ENCODE data around the gene PSMD10. TPM values are rescaled to one million over a fixed set of nuclear protein-coding genes. Genes with fewer than 3 reads are reported as not detected.

PSMD10 gene
- polyA plus RNA-seq, 1 donor (not counting 4 experiments of a cell fraction or from before 2014, with no cell fraction given), result 89.3 TPM

- Histone ChIP-seq H3K9me1 (ENCODE audit: control insufficient read depth, extremely low read depth, insufficient read depth, low read length) (no peaks in the 10 kb centered on the region), H3K27me3 (ENCODE audit: control insufficient read depth, extremely low read depth, insufficient read depth, low read length) (no peaks in the 10 kb centered on the region), H3K79me2 (ENCODE audit: control insufficient read depth, insufficient read depth, low read length) (no peaks in the 10 kb centered on the region), H3K4me3 (ENCODE audit: control insufficient read depth in 2 of 3, extremely low read depth in 1 of 3, insufficient read depth in 2 of 3, low read depth in 1 of 3, low read length in 3 of 3) (no peak overlapping the region), H4K20me1 (ENCODE audit: control insufficient read depth, extremely low read depth, insufficient read depth, low read length) (no peaks in the 10 kb centered on the region), H3K9me3 (ENCODE audit: control insufficient read depth, low read depth, low read length) (no peaks in the 10 kb centered on the region), H3K36me3 (ENCODE audit: control insufficient read depth in 2 of 2, extremely low read depth in 1 of 2, insufficient read depth in 2 of 2, low read length in 2 of 2) (no peaks in the 10 kb centered on the region), H3K4me2 (ENCODE audit: control insufficient read depth, extremely low read depth, insufficient read depth, low read depth, low read length) (no peak overlapping the region), H3K27ac (ENCODE audit: control insufficient read depth, insufficient read depth, low read length) (no peak overlapping the region), H3K4me1 (ENCODE audit: control insufficient read depth, extremely low read depth, insufficient read depth, low read length) (no peaks in the 10 kb centered on the region), H2AFZ (ENCODE audit: control insufficient read depth, low read length) (no peak overlapping the region), H3K9ac (ENCODE audit: control insufficient read depth, extremely low read depth, insufficient read depth, low read length) (no peak overlapping the region)
- dilution Hi-C loops (cut with MboI; ENCODE audit: extremely low pct_ligation_motif_present, low sequenced_read_pairs), result no loop called here
- no peak for TF ChIP-seq EZH2 (IDR thresholded peaks at IDR 0.05; ENCODE audit: low read length)
- TF ChIP-seq, protein P1, sequence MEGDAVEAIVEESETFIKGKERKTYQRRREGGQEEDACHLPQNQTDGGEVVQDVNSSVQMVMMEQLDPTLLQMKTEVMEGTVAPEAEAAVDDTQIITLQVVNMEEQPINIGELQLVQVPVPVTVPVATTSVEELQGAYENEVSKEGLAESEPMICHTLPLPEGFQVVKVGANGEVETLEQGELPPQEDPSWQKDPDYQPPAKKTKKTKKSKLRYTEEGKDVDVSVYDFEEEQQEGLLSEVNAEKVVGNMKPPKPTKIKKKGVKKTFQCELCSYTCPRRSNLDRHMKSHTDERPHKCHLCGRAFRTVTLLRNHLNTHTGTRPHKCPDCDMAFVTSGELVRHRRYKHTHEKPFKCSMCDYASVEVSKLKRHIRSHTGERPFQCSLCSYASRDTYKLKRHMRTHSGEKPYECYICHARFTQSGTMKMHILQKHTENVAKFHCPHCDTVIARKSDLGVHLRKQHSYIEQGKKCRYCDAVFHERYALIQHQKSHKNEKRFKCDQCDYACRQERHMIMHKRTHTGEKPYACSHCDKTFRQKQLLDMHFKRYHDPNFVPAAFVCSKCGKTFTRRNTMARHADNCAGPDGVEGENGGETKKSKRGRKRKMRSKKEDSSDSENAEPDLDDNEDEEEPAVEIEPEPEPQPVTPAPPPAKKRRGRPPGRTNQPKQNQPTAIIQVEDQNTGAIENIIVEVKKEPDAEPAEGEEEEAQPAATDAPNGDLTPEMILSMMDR (optimal IDR thresholded peaks at IDR 0.05 in 1 of 3, IDR thresholded peaks at IDR 0.05 in 1 of 3, conservative IDR thresholded peaks at IDR 0.05 in 1 of 3; ENCODE audit: extremely low read depth in 1 of 3, insufficient read depth in 2 of 3, low read length in 3 of 3), result no peak
- DNase-seq (ENCODE audit: low read depth, low spot score) (no peak), FAIRE-seq (no peak)
Observed at GRCh38 chrX:108053218-108053617, 38.1 kb downstream of the PSMD10 start.

DNA sequence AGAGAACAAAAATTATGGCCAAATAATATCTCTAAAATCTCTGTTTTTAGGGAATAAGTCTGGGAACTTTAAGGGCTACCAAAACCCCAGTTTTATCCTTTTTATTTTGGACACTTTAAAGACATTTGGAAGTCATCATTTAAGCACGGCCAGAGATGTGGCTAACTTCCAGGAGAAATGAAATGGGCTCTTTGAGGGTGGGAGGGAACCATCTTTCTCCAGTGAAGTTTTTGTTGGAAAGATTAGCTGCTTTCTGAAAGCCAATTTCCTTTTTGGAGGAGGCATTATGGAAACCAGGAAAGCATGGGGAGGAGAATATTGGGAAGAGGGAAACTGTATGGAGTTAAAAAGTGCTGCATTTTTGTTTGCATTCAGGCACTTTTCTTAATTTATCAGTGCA lies 41.7 kb downstream of the PSMD10 start:
- Histone ChIP-seq H3K27ac (ENCODE audit: control insufficient read depth, insufficient read depth, low read length) (no peak overlapping the region), H2AFZ (ENCODE audit: control insufficient read depth, low read length) (no peak overlapping the region), H3K4me2 (ENCODE audit: control insufficient read depth, extremely low read depth, insufficient read depth, low read depth, low read length) (no peak overlapping the region), H3K9ac (ENCODE audit: control insufficient read depth, extremely low read depth, insufficient read depth, low read length) (no peak overlapping the region), H3K79me2 (ENCODE audit: control insufficient read depth, insufficient read depth, low read length) (no peaks in the 10 kb centered on the region), H3K9me1 (ENCODE audit: control insufficient read depth, extremely low read depth, insufficient read depth, low read length) (no peaks in the 10 kb centered on the region), H3K36me3 (ENCODE audit: control insufficient read depth in 2 of 2, extremely low read depth in 1 of 2, insufficient read depth in 2 of 2, low read length in 2 of 2) (no peaks in the 10 kb centered on the region), H3K9me3 (ENCODE audit: control insufficient read depth, low read depth, low read length) (no peaks in the 10 kb centered on the region), H3K4me3 (ENCODE audit: control insufficient read depth in 2 of 3, extremely low read depth in 1 of 3, insufficient read depth in 2 of 3, low read depth in 1 of 3, low read length in 3 of 3) (no peak overlapping the region), H4K20me1 (ENCODE audit: control insufficient read depth, extremely low read depth, insufficient read depth, low read length) (no peaks in the 10 kb centered on the region), H3K4me1 (ENCODE audit: control insufficient read depth, extremely low read depth, insufficient read depth, low read length) (no peaks in the 10 kb centered on the region), H3K27me3 (ENCODE audit: control insufficient read depth, extremely low read depth, insufficient read depth, low read length) (no peaks in the 10 kb centered on the region)
- FAIRE-seq (no peak), DNase-seq (ENCODE audit: low read depth, low spot score) (no peak)
- TF ChIP-seq EZH2 (IDR thresholded peaks at IDR 0.05; ENCODE audit: low read length), result no peak
- TF ChIP-seq, protein P1 (optimal IDR thresholded peaks at IDR 0.05 in 1 of 3, IDR thresholded peaks at IDR 0.05 in 1 of 3, conservative IDR thresholded peaks at IDR 0.05 in 1 of 3; ENCODE audit: extremely low read depth in 1 of 3, insufficient read depth in 2 of 3, low read length in 3 of 3), result no peak
- dilution Hi-C loops (cut with MboI; ENCODE audit: extremely low pct_ligation_motif_present, low sequenced_read_pairs), result no loop called here

Measured in keratinocyte (primary cell).